H1 (cell line): ENCODE data around the gene ABCC4. TPM values are rescaled to one million over a fixed set of nuclear protein-coding genes. Genes with fewer than 3 reads are reported as not detected.

Experiments
- CTCF ChIA-PET: fragments of 300-600 bp; sonication (Branson Sonifier 250); formaldehyde crosslinking; loops from one replicate; lab custom pipeline; 2021; ENCODE audit not compliant: partially characterized antibody; lab: Charles Lee
- POLR2A ChIA-PET: fragments of 300-600 bp; sonication (Branson Sonifier 250); formaldehyde crosslinking; loops from one replicate; lab custom pipeline; 2021; ENCODE audit warnings: inconsistent platforms; ENCODE audit not compliant: partially characterized antibody; lab: Charles Lee
- DNase-seq, 2 experiments: peaks; one replicate each; pipeline versions ENCODE4 v3.0.0 to v3.0.0-alpha.2; 2010 to 2022; ENCODE audit warnings: low spot score in 2 of 2, low read depth in 1 of 2, mixed read lengths in 1 of 2
- FAIRE-seq: peaks from 2 replicates; lab custom pipeline; 2011; peaks lifted over from hg19 to GRCh38; lab: Jason Lieb, UNC
- H2AFZ ChIP-seq: 2 replicates; pipeline ENCODE4 v1.8.1; 2012; ENCODE audit warnings: low read length, inconsistent platforms
- H2AK5ac ChIP-seq: 2 replicates; pipeline ENCODE4 v1.6.1; 2013; ENCODE audit warnings: low read depth, low read length
- H2BK120ac ChIP-seq: replicated peaks from 2 replicates; pipeline ENCODE3; 2013; ENCODE audit warnings: low read depth, low read length, inconsistent platforms
- H2BK12ac ChIP-seq: 2 replicates; pipeline ENCODE4 v1.6.1; 2013; ENCODE audit warnings: low read depth, low read length
- H2BK15ac ChIP-seq: 2 replicates; pipeline ENCODE4 v1.6.1; 2013; ENCODE audit warnings: low read length
- H2BK20ac ChIP-seq: 2 replicates; pipeline ENCODE4 v1.6.1; 2013; ENCODE audit warnings: low read length
- H2BK5ac ChIP-seq: 2 replicates; pipeline ENCODE4 v1.6.1; 2013; ENCODE audit warnings: low read depth, low read length
- H3K14ac ChIP-seq: 2 replicates; pipeline ENCODE4 v1.6.1; 2013; ENCODE audit warnings: inconsistent platforms; ENCODE audit not compliant: insufficient read length
- H3K18ac ChIP-seq: 2 replicates; pipeline ENCODE4 v1.6.1; 2013; ENCODE audit warnings: low read length; ENCODE audit errors: extremely low read depth
- H3K23ac ChIP-seq: 2 replicates; pipeline ENCODE4 v1.6.1; 2013; ENCODE audit warnings: inconsistent platforms; ENCODE audit not compliant: insufficient read length
- H3K23me2 ChIP-seq: 2 replicates; pipeline ENCODE4 v1.6.1; 2013; ENCODE audit warnings: low read depth, low read length
- H3K27ac ChIP-seq: 2 replicates; pipeline ENCODE4 v1.6.1; 2011; ENCODE audit warnings: low read depth, low read length, inconsistent platforms
- H3K27me3 ChIP-seq, 4 experiments: replicated peaks in 1 of 4; 1 replicate in 1 of 4; 2 replicates in 3 of 4; pipeline versions ENCODE4 v1.6.1 to v1.8.1; 2011 to 2013; ENCODE audit warnings: low read length in 3 of 4, mild to moderate bottlenecking in 3 of 4, inconsistent platforms in 2 of 4, mixed read lengths in 2 of 4, moderate library complexity in 1 of 4; ENCODE audit not compliant: control insufficient read depth in 3 of 4, insufficient read depth in 3 of 4; ENCODE audit errors: extremely low read depth in 1 of 4
- H3K36me3 ChIP-seq, 4 experiments: 2 replicates each; pipeline versions ENCODE4 v1.6.1 to v1.8.1; 2011 to 2013; ENCODE audit warnings: mild to moderate bottlenecking in 4 of 4, low read length in 3 of 4, moderate library complexity in 2 of 4, control low read depth in 1 of 4, inconsistent platforms in 1 of 4; ENCODE audit not compliant: insufficient read depth in 4 of 4, control insufficient read depth in 2 of 4
- H3K4ac ChIP-seq: replicated peaks from 2 replicates; pipeline ENCODE3; 2013; ENCODE audit warnings: low read length, low read depth, mixed read lengths, inconsistent platforms; ENCODE audit not compliant: insufficient read length
- H3K4me1 ChIP-seq, 4 experiments: replicated peaks in 1 of 4; 1 replicate in 1 of 4; 2 replicates in 3 of 4; pipeline versions ENCODE4 v1.6.1 to v1.8.1; 2011 to 2013; ENCODE audit warnings: low read length in 3 of 4, inconsistent platforms in 2 of 4, mixed read lengths in 1 of 4; ENCODE audit not compliant: insufficient read depth in 4 of 4, control insufficient read depth in 3 of 4
- H3K4me2 ChIP-seq, 2 experiments: 2 replicates each; pipeline versions ENCODE4 v1.6.1 to v1.8.1; 2011 to 2013; ENCODE audit warnings: low read depth in 2 of 2, low read length in 2 of 2, control low read depth in 1 of 2, inconsistent platforms in 1 of 2, mild to moderate bottlenecking in 1 of 2; ENCODE audit not compliant: insufficient read depth in 1 of 2
- H3K4me3 ChIP-seq, 4 experiments: fragments of 200-600, 300-600 bp in 1 of 4; sonication (generic), shearing (Covaris generic), sonication (Bioruptor Twin) in 1 of 4; 2 replicates each; pipeline versions ENCODE4 v1.5.1 to v1.8.1; 2011 to 2016; ENCODE audit warnings: low read length in 4 of 4, low read depth in 3 of 4, control low read depth in 2 of 4, inconsistent platforms in 2 of 4, mild to moderate bottlenecking in 2 of 4, mixed read lengths in 1 of 4, moderate library complexity in 1 of 4; ENCODE audit not compliant: insufficient read depth in 2 of 4; ENCODE audit errors: extremely low read depth in 1 of 4
- H3K56ac ChIP-seq: replicated peaks from 2 replicates; pipeline ENCODE3; 2013; ENCODE audit warnings: low read depth, mild to moderate bottlenecking, mixed read lengths, low read length, inconsistent platforms; ENCODE audit not compliant: insufficient read length
- H3K79me1 ChIP-seq: 2 replicates; pipeline ENCODE4 v1.6.1; 2013; ENCODE audit warnings: low read depth, low read length, control low read depth
- H3K79me2 ChIP-seq, 2 experiments: 2 replicates each; pipeline versions ENCODE4 v1.6.1 to v1.8.1; 2012 to 2013; ENCODE audit warnings: low read length in 2 of 2, mild to moderate bottlenecking in 2 of 2, inconsistent platforms in 1 of 2; ENCODE audit not compliant: insufficient read depth in 2 of 2, control insufficient read depth in 1 of 2
- H3K9ac ChIP-seq, 4 experiments: replicated peaks in 1 of 4; 1 replicate in 1 of 4; 2 replicates in 3 of 4; pipeline versions ENCODE4 v1.6.1 to v1.8.1; 2011 to 2013; ENCODE audit warnings: low read depth in 3 of 4, low read length in 3 of 4, control low read depth in 2 of 4, mild to moderate bottlenecking in 2 of 4, moderate library complexity in 2 of 4, inconsistent platforms in 1 of 4; ENCODE audit errors: extremely low read depth in 1 of 4
- H3K9me3 ChIP-seq, 2 experiments: 2 replicates each; pipeline versions ENCODE4 v1.6.1 to v1.8.1; 2012 to 2013; ENCODE audit warnings: mild to moderate bottlenecking in 2 of 2, moderate library complexity in 2 of 2, control low read depth in 1 of 2, inconsistent platforms in 1 of 2, low read depth in 1 of 2, low read length in 1 of 2, mixed read lengths in 1 of 2; ENCODE audit not compliant: insufficient read depth in 2 of 2
- H4K20me1 ChIP-seq, 2 experiments: replicated peaks in 1 of 2; 2 replicates each; pipeline versions ENCODE3 to v1.8.1; 2011 to 2013; ENCODE audit warnings: inconsistent platforms in 2 of 2, low read length in 2 of 2, mild to moderate bottlenecking in 1 of 2; ENCODE audit not compliant: insufficient read depth in 2 of 2, control insufficient read depth in 1 of 2
- H4K5ac ChIP-seq: 2 replicates; pipeline ENCODE4 v1.6.1; 2013; ENCODE audit warnings: low read length, low read depth, mixed read lengths, inconsistent platforms; ENCODE audit not compliant: insufficient read length
- H4K8ac ChIP-seq: 2 replicates; pipeline ENCODE4 v1.8.0; 2013; ENCODE audit warnings: mild to moderate bottlenecking, moderate library complexity, low read length, inconsistent platforms; ENCODE audit not compliant: insufficient read depth; ENCODE audit errors: extremely low read depth
- H4K91ac ChIP-seq: replicated peaks from 2 replicates; pipeline ENCODE3; 2013; ENCODE audit warnings: low read length, mixed read lengths, inconsistent platforms; ENCODE audit not compliant: insufficient read length
- BRCA1 ChIP-seq: IDR thresholded peaks from 2 replicates; pipeline ENCODE4 v1.6.1; 2012; ENCODE audit warnings: low read depth, low read length, improper control_type of control experiment
- CBX5 ChIP-seq: fragments of 300-800, 300-1000 bp; sonication (generic); IDR thresholded peaks from 2 replicates; pipeline ENCODE4 v1.7.1; 2016; ENCODE audit warnings: antibody characterized with exemption, low read length, low read depth
- CEBPB ChIP-seq: IDR thresholded peaks from 2 replicates; pipeline ENCODE4 v1.6.1; 2012; ENCODE audit warnings: low read depth, low read length
- CREB1 ChIP-seq: IDR thresholded peaks from 2 replicates; pipeline ENCODE4 v1.6.1; 2012; ENCODE audit warnings: inconsistent platforms
- GTF2F1 ChIP-seq: IDR thresholded peaks from 2 replicates; pipeline ENCODE4 v1.6.1; 2012; ENCODE audit warnings: low read depth, low read length, improper control_type of control experiment, borderline replicate concordance
- JUND ChIP-seq: IDR thresholded peaks from 2 replicates; pipeline ENCODE4 v1.6.1; 2011; ENCODE audit warnings: mild to moderate bottlenecking, improper control_type of control experiment, low read length
- SAP30 ChIP-seq: fragments of 300-600 bp; sonication (generic); IDR thresholded peaks from 2 replicates; pipeline ENCODE4 v1.7.1; 2012; ENCODE audit warnings: low read length, moderate library complexity, mild to moderate bottlenecking, inconsistent platforms; ENCODE audit not compliant: insufficient read depth, insufficient replicate concordance
- TEAD4 ChIP-seq: IDR thresholded peaks from 2 replicates; pipeline ENCODE4 v1.6.1; 2012; ENCODE audit warnings: low read depth, low read length, inconsistent platforms, mixed read lengths
- YY1 ChIP-seq: IDR thresholded peaks from 2 replicates; pipeline ENCODE4 v1.6.1; 2011; ENCODE audit warnings: low read depth, mild to moderate bottlenecking, low read length
- WGBS, 2 experiments: shearing (Covaris generic) in 1 of 2; methylation state at CpG; one replicate each; pipeline versions ENCODE4 v1.1.6 to v1.1.7; 2013 to 2015; ENCODE audit warnings: low lambda C conversion rate in 2 of 2, mixed read lengths in 2 of 2, inconsistent platforms in 1 of 2, low coverage in 1 of 2, missing lambda C conversion rate in 1 of 2; ENCODE audit not compliant: insufficient replicate concordance in 2 of 2, insufficient coverage in 1 of 2, insufficient read length in 1 of 2; ENCODE audit errors: extremely low coverage in 1 of 2, missing lambda C conversion rate in 1 of 2; 5-methylcytosine and 5-hydroxymethylcytosine counted together
- polyA plus RNA-seq, 7 experiments: library from polyadenylated mRNA; depleted of rRNA in 3 of 7; stranded (reverse) in 5 of 7; unstranded in 2 of 7; fragments of >200 nt in 5 of 7; fragments of 200-250 nt in 2 of 7; gene quantifications; 1 replicate in 5 of 7; 2 replicates in 1 of 7; 4 replicates in 1 of 7; pipeline versions ENCODE4 v1.2.1 to v1.2.3, GENCODE V29; 2011 to 2013; ENCODE audit warnings: missing spikeins in 2 of 7, mixed read lengths in 2 of 7
- total RNA-seq: library from RNA; stranded (reverse); fragmentation: NEBNext Ultra II Directional; extraction: Animal tissue kit (Norgen Biotek cat#: 25700); gene quantifications from 2 replicates; pipeline ENCODE4 v1.2.1, GENCODE V29; 2021

Gene ABCC4
- total and polyA plus RNA-seq, 2 of the 8 experiments (the other 6 are each of a cell fraction or from before 2014, with no cell fraction given) = 4.0 to 14.1 TPM

DNA sequence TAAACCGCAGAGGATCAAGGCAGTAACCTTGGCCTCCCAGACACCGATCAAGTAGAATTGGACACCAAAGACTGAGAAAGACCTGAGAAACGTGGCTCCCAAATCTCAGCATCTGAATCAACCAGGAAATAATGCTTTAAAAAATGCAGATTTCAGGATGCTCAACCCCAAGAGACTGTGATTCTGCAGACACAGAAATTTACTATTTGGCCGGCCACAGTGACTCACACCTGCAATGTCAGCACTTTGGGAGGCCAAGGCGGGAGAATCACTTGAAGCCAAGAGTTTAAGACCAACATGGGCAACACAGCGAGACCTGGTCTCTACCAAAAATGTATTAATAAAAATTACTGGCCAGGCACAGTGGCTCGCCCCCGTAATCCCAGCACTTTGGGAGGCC, 6.2 kb downstream of the ABCC4 start:
- ChIA-PET POLR2A (no interaction called here), CTCF (interaction anchor here (0.7 to 14.7 kb wide), 8 partner anchors 15 to 348 kb away, joined by 3 to 142 read pairs (median 6); no protein-coding TSS in a partner anchor)
- Histone ChIP-seq H2AK5ac (no peak overlapping the region), H3K9me3 (no peaks in the 10 kb centered on the region), H3K27me3 (peaks cover 0 to 1% (median under 1%) of the 10 kb centered on the region in 4 experiments; a peak in 2 of 7 replicates), H3K4ac (no peak overlapping the region), H3K9ac (no peak overlapping the region), H3K23me2 (no peaks in the 10 kb centered on the region), H3K4me2 (no peak overlapping the region), H3K4me3 (no peak overlapping the region), H3K18ac (no peak overlapping the region), H2BK20ac (no peak overlapping the region), H3K27ac (no peak overlapping the region), H2BK120ac (no peak overlapping the region), H4K20me1 (peaks cover 0 to under 1% of the 10 kb centered on the region in 2 experiments), H3K4me1 (no peaks in the 10 kb centered on the region), H2BK12ac (no peak overlapping the region), H2BK5ac (no peak overlapping the region), H3K56ac (no peak overlapping the region), H3K79me2 (no peaks in the 10 kb centered on the region), H4K91ac (no peak overlapping the region), H3K79me1 (no peaks in the 10 kb centered on the region; the same call in 1 of the 2 replicates), H3K14ac (no peak overlapping the region), H4K5ac (no peak overlapping the region), H3K23ac (no peak overlapping the region), H4K8ac (no peak overlapping the region), H2AFZ (no peak overlapping the region), H2BK15ac (no peak overlapping the region), H3K36me3 (no peaks in the 10 kb centered on the region)
- 95% methylated on average over 8 of the region's 8 CpGs; no CpG with 5 or more reads in 1 of the 2 experiments for WGBS, 2 experiments
- FAIRE-seq (no peak), DNase-seq (no peak)
- TF ChIP-seq JUND (no peak), YY1 (no peak), CBX5 (no peak), CEBPB (no peak), SAP30 (no peak), CREB1 (no peak), BRCA1 (no peak), TEAD4 (no peak), GTF2F1 (no peak)
